Tibial nerve (tissue), 4 donors: ENCODE measurements around the gene CHPF. TPM values are rescaled to one million over a fixed set of nuclear protein-coding genes. Genes with fewer than 3 reads are reported as not detected.

Source experiments
- DNase-seq, 2 donors: peaks; one replicate each; pipeline ENCODE4 v3.0.0-alpha.2; 2019; ENCODE audit warnings: low spot score in 2 of 2
- H3K27ac ChIP-seq, 4 donors: fragments of 200-600 bp; sonication (generic) in 3 of 4; one replicate each; pipeline ENCODE4 v1.5.1; 2017 to 2019; ENCODE audit warnings: mild to moderate bottlenecking in 1 of 4
- H3K27me3 ChIP-seq, 2 donors: fragments of 200-600 bp; sonication (generic) in 1 of 2; one replicate each; pipeline versions ENCODE4 v1.5.1 to v1.6.0; 2017 to 2019
- H3K36me3 ChIP-seq, 3 donors: fragments of 200-600 bp; sonication (generic); one replicate each; pipeline ENCODE4 v1.5.1; 2018 to 2019
- H3K4me1 ChIP-seq, 4 donors: fragments of 200-600 bp; sonication (generic) in 3 of 4; one replicate each; pipeline ENCODE4 v1.5.1; 2017 to 2019
- H3K4me3 ChIP-seq, 4 donors: fragments of 200-600 bp; sonication (generic) in 3 of 4; one replicate each; pipeline ENCODE4 v1.5.1; 2017 to 2019; ENCODE audit warnings: mild to moderate bottlenecking in 1 of 4, moderate library complexity in 1 of 4
- H3K9me3 ChIP-seq, 4 donors: fragments of 200-600 bp; sonication (generic) in 3 of 4; one replicate each; pipeline ENCODE4 v1.5.1; 2017 to 2019
- CTCF ChIP-seq, 5 experiments: fragments of 200-600 bp in 3 of 5; fragments of 450-650 bp in 2 of 5; sonication (generic) in 3 of 5; IDR thresholded peaks; one replicate each; pipeline ENCODE4 v1.5.1; 2016 to 2019; ENCODE audit warnings: antibody characterized with exemption in 5 of 5, mild to moderate bottlenecking in 3 of 5, moderate library complexity in 2 of 5
- EP300 ChIP-seq, 2 donors: sonication (generic); formaldehyde crosslinking; IDR thresholded peaks; one replicate each; pipeline ENCODE4 v1.6.1; 2017; ENCODE audit warnings: antibody characterized with exemption in 2 of 2, mild to moderate bottlenecking in 1 of 2
- POLR2A ChIP-seq, 2 donors: fragments of 450-650 bp; IDR thresholded peaks; one replicate each; pipeline ENCODE4 v1.6.1; 2017; ENCODE audit warnings: antibody characterized with exemption in 2 of 2, mild to moderate bottlenecking in 2 of 2, moderate library complexity in 2 of 2
- WGBS, 2 donors: methylation state at CpG; one replicate each; pipeline ENCODE4 v1.1.5; 2018; 5-methylcytosine and 5-hydroxymethylcytosine counted together
- total RNA-seq, 4 donors: library from RNA; depleted of rRNA; stranded (reverse); fragments of >200 nt; gene quantifications; one replicate each; pipeline ENCODE4 v1.1.0, GENCODE V29; 2016

CHPF gene
- total RNA-seq, 4 donors from 2014 or later = 51.3 to 91.2 (median 62.9) TPM

DNA sequence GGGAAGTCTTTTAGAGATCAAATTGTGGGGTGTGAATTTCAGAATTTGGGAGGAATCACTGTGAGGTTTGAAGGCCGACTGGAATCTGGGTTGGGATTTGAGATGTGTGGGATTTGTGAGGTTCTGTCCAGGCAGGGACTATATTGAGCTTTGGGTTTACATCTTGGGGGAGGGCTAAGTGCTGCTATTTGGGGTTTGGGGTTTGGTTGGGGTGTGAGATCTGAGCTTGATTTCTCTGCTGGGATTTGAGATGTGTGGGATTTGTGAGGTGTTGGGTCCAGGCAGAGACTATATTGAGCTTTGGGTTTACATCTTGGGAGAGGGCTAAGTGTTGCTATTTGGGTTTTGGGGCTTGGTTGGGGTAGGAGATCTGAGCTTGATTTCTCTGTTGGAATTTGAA is 44.1 kb downstream of the CHPF start:
- 43 to 61% methylated on average over 1 of the region's 1 CpG for WGBS, 2 donors
- peaks cover 0 to 38% (median 17%) of the 10 kb centered on the region in 4 donors for H3K4me1 ChIP-seq
- H3K4me3 ChIP-seq = peak overlapping the region in 2 of 4 donors; percentile 61 to 70
- no peak for DNase-seq
- peaks cover 0 to 30% (median 0%) of the 10 kb centered on the region in 3 donors for H3K36me3 ChIP-seq
- no peak for TF ChIP-seq CTCF (IDR thresholded peaks at IDR 0.05)
- TF ChIP-seq POLR2A (IDR thresholded peaks at IDR 0.05) = no peak
- TF ChIP-seq EP300 (IDR thresholded peaks at IDR 0.05) = no peak
- H3K9me3 ChIP-seq = no peaks in the 10 kb centered on the region
- no peak overlapping the region for H3K27ac ChIP-seq
- peaks cover 0 to 22% of the 10 kb centered on the region in 2 donors for H3K27me3 ChIP-seq

DNA sequence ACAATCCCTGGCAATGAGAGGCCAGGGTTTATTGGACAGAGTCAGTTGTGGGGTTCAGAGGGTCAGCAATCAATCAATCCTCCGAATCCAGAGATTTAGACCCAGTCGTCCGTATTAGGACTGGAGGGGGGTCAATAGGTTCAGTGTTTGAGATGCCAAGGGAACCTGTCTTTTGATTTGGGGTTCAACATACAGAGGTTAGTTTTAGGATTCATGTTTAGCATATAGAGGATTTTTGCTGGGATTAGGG is 44.6 kb downstream of the CHPF start:
- WGBS, 2 donors = 0% methylated on average over 3 of the region's 3 CpGs
- Histone ChIP-seq H3K4me1 (peaks cover 0 to 38% (median 17%) of the 10 kb centered on the region in 4 donors), H3K4me3 (peak overlapping the region; percentile 59 to 72 (median 66)), H3K9me3 (no peaks in the 10 kb centered on the region), H3K27me3 (peaks cover 0 to 28% of the 10 kb centered on the region in 2 donors), H3K27ac (peak overlapping the region; percentile 90 to 97 (median 92)), H3K36me3 (peaks cover 0 to 24% (median 0%) of the 10 kb centered on the region in 3 donors)
- DNase-seq = no peak
- no peak for TF ChIP-seq EP300 (IDR thresholded peaks at IDR 0.05)

- Histone ChIP-seq H3K4me1 (peaks cover 0 to 38% (median 17%) of the 10 kb centered on the region in 4 donors), H3K4me3 (peak within 1 kb of the TSS; percentile 59 to 72 (median 66)), H3K27me3 (peaks cover 0 to 33% of the 10 kb centered on the region in 2 donors), H3K27ac (peak within 1 kb of the TSS; percentile 90 to 97 (median 92)), H3K9me3 (no peaks in the 10 kb centered on the region), H3K36me3 (peaks cover 0 to 19% (median 0%) of the 10 kb centered on the region in 3 donors)
- DNase-seq = peak; percentile 91 to 98
- WGBS, 2 donors = 0 to 1% methylated on average over 47 to 48 of the region's 49 CpGs
- peak in 2 of 5 experiments; percentile 31 to 32 for TF ChIP-seq CTCF (IDR thresholded peaks at IDR 0.05)
- TF ChIP-seq POLR2A (IDR thresholded peaks at IDR 0.05) = peak; percentile 25 to 76
- peak; percentile 87 to 91 for TF ChIP-seq EP300 (IDR thresholded peaks at IDR 0.05)
These were observed 45.1 kb downstream of the CHPF start, which contains the start of gene GMPPA for GRCh38 chr2:219498280-219499057. TSS of gene GMPPA (plus strand) at chr2:219498891. CDS start at chr2:219499976, 1,085 bp downstream.

- Histone ChIP-seq H3K4me1 (peaks cover 0 to 38% (median 17%) of the 10 kb centered on the region in 4 donors), H3K36me3 (peaks cover 0 to 11% (median 0%) of the 10 kb centered on the region in 3 donors), H3K4me3 (peak overlapping the region; percentile 59 to 72 (median 66)), H3K27me3 (peaks cover 0 to 38% of the 10 kb centered on the region in 2 donors), H3K9me3 (no peaks in the 10 kb centered on the region), H3K27ac (peak overlapping the region; percentile 90 to 97 (median 92))
- DNase-seq = peak; percentile 79 to 85
- WGBS, 2 donors = 4 to 5% methylated on average over 42 to 46 of the region's 59 CpGs
- no peak for TF ChIP-seq CTCF (IDR thresholded peaks at IDR 0.05)
- peak in 1 of 2 donors; percentile 72 for TF ChIP-seq EP300 (IDR thresholded peaks at IDR 0.05)
- TF ChIP-seq POLR2A (IDR thresholded peaks at IDR 0.05) = peak in 1 of 2 donors; percentile 18
These were observed 45.9 kb downstream of the CHPF start for GRCh38 chr2:219497495-219498279.

- TF ChIP-seq CTCF (IDR thresholded peaks at IDR 0.05) = no peak
- TF ChIP-seq EP300 (IDR thresholded peaks at IDR 0.05) = no peak
- no peak for TF ChIP-seq POLR2A (IDR thresholded peaks at IDR 0.05)
- H3K27me3 ChIP-seq = peaks cover 0 to 44% of the 10 kb centered on the region in 2 donors
- peak overlapping the region in 1 of 4 donors; percentile 94 for H3K27ac ChIP-seq
- 19 to 21% methylated on average over 25 to 46 of the region's 61 CpGs for WGBS, 2 donors
- H3K4me3 ChIP-seq = peak overlapping the region; percentile 59 to 72 (median 66)
- peak in 1 of 2 donors; percentile 15 for DNase-seq
- peaks cover 0 to 4% (median 0%) of the 10 kb centered on the region in 3 donors for H3K36me3 ChIP-seq
- no peaks in the 10 kb centered on the region for H3K9me3 ChIP-seq
- peaks cover 0 to 38% (median 17%) of the 10 kb centered on the region in 4 donors for H3K4me1 ChIP-seq
These were observed 46.6 kb downstream of the CHPF start for GRCh38 chr2:219496825-219497494.
